Trophoblast cell (in vitro differentiated cells and primary cell): ENCODE results near the gene TAS1R1.

ENCODE experiments used
- DNase-seq, 2 donors: peaks; one replicate each; pipeline ENCODE4 v3.0.0-alpha.2; 2016
- H2AFZ ChIP-seq: 2 replicates; pipeline ENCODE4 v1.6.1; 2013; ENCODE audit warnings: low read length, moderate library complexity, mild to moderate bottlenecking; ENCODE audit not compliant: insufficient read depth, poor library complexity
- H2AK5ac ChIP-seq: 2 replicates; pipeline ENCODE4 v1.6.1; 2013; ENCODE audit warnings: mild to moderate bottlenecking, low read length
- H2BK120ac ChIP-seq: 2 replicates; pipeline ENCODE4 v1.6.1; 2013; ENCODE audit warnings: low read length, mild to moderate bottlenecking, moderate library complexity; ENCODE audit not compliant: insufficient read depth, poor library complexity
- H2BK12ac ChIP-seq: 2 replicates; pipeline ENCODE4 v1.6.1; 2013; ENCODE audit warnings: mild to moderate bottlenecking, low read length, moderate library complexity
- H2BK5ac ChIP-seq: 2 replicates; pipeline ENCODE4 v1.6.1; 2013; ENCODE audit warnings: low read length, low read depth, moderate library complexity, mild to moderate bottlenecking; ENCODE audit not compliant: poor library complexity
- H3K14ac ChIP-seq: 2 replicates; pipeline ENCODE4 v1.6.1; 2013; ENCODE audit warnings: mild to moderate bottlenecking, low read length
- H3K18ac ChIP-seq: 2 replicates; pipeline ENCODE4 v1.6.1; 2013; ENCODE audit warnings: mild to moderate bottlenecking, low read length
- H3K23ac ChIP-seq: 2 replicates; pipeline ENCODE4 v1.6.1; 2013; ENCODE audit warnings: low read length
- H3K27ac ChIP-seq: 2 replicates; pipeline ENCODE4 v1.5.1; 2013; ENCODE audit warnings: low read depth, mild to moderate bottlenecking, inconsistent platforms, low read length, moderate library complexity
- H3K27me3 ChIP-seq: 2 replicates; pipeline ENCODE4 v1.6.1; 2013; ENCODE audit warnings: inconsistent platforms, mild to moderate bottlenecking, low read length, moderate library complexity; ENCODE audit not compliant: insufficient read depth
- H3K36me3 ChIP-seq, 2 experiments: 1 replicate in 1 of 2; 2 replicates in 1 of 2; pipeline ENCODE4 v1.6.1; 2013; ENCODE audit warnings: low read length in 2 of 2, mild to moderate bottlenecking in 2 of 2, moderate library complexity in 1 of 2; ENCODE audit not compliant: insufficient read depth in 2 of 2, control insufficient read depth in 1 of 2
- H3K4ac ChIP-seq: 2 replicates; pipeline ENCODE4 v1.6.1; 2013; ENCODE audit warnings: low read depth, mild to moderate bottlenecking, low read length, moderate library complexity
- H3K4me1 ChIP-seq, 2 experiments: 1 replicate in 1 of 2; 2 replicates in 1 of 2; pipeline ENCODE4 v1.6.1; 2013; ENCODE audit warnings: low read length in 2 of 2, mild to moderate bottlenecking in 2 of 2, moderate library complexity in 1 of 2; ENCODE audit not compliant: insufficient read depth in 2 of 2, control insufficient read depth in 1 of 2
- H3K4me2 ChIP-seq: 2 replicates; pipeline ENCODE4 v1.6.1; 2013; ENCODE audit warnings: inconsistent platforms, mild to moderate bottlenecking, low read length, moderate library complexity
- H3K4me3 ChIP-seq: 2 replicates; pipeline ENCODE4 v1.5.1; 2013; ENCODE audit warnings: mild to moderate bottlenecking, low read depth, low read length, inconsistent platforms
- H3K79me1 ChIP-seq: one replicate; pipeline ENCODE4 v1.6.1; 2013; ENCODE audit warnings: low read length
- H3K79me2 ChIP-seq: 2 replicates; pipeline ENCODE4 v1.6.1; 2013; ENCODE audit warnings: low read length, mild to moderate bottlenecking; ENCODE audit not compliant: control insufficient read depth, insufficient read depth, poor library complexity
- H3K9ac ChIP-seq: 2 replicates; pipeline ENCODE4 v1.6.1; 2013; ENCODE audit warnings: mild to moderate bottlenecking, low read length
- H3K9me3 ChIP-seq: 2 replicates; pipeline ENCODE4 v1.6.1; 2013; ENCODE audit warnings: low read depth, mild to moderate bottlenecking, control low read depth, inconsistent platforms, low read length; ENCODE audit not compliant: insufficient read depth
- H4K12ac ChIP-seq: 2 replicates; pipeline ENCODE4 v1.6.1; 2013; ENCODE audit warnings: low read depth, mild to moderate bottlenecking, low read length, moderate library complexity
- H4K8ac ChIP-seq: 2 replicates; pipeline ENCODE4 v1.6.1; 2013; ENCODE audit warnings: low read depth, mild to moderate bottlenecking, low read length, moderate library complexity
- H4K91ac ChIP-seq: one replicate; pipeline ENCODE4 v1.6.1; 2013; ENCODE audit warnings: low read depth, mild to moderate bottlenecking, low read length, moderate library complexity
- WGBS: extraction: QIAGEN DNeasy Blood & Tissue Kit; methylation state at CpG from one replicate; pipeline ENCODE4 v1.1.7; 2013; ENCODE audit warnings: missing lambda C conversion rate; ENCODE audit not compliant: insufficient read length, insufficient coverage; ENCODE audit errors: extremely low coverage; 5-methylcytosine and 5-hydroxymethylcytosine counted together

The TAS1R1 gene

DNA sequence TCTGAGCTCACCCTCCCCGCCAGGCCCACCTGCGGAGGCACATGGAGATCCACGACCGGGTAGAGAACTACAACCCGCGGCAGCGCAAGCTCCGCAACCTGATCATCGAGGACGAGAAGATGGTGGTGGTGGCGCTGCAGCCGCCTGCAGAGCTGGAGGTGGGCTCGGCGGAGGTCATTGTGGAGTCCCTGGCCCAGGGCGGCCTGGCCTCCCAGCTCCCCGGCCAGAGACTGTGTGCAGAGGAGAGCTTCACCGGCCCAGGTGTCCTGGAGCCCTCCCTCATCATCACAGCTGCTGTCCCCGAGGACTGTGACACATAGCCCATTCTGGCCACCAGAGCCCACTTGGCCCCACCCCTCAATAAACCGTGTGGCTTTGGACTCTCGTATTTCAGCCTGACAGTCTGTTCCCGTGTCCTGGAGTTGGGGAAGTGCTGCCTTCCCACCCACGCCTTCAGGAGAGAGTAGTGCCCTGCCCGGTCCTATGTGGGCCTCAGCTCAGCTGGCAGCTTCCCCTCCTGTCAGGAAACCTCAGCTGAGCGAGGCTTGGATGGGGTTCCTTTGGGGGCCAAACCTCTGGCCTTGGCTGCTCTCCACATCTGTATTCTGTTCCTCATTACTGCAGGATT lies 33.9 kb downstream of the TAS1R1 start:
- Histone ChIP-seq H4K8ac (no peak overlapping the region), H3K23ac (no peak overlapping the region), H2AK5ac (no peak overlapping the region), H3K4me3 (no peak overlapping the region), H3K27ac (no peak overlapping the region), H3K18ac (no peak overlapping the region), H2BK120ac (no peak overlapping the region), H3K79me1 (no peaks in the 10 kb centered on the region), H3K4ac (no peak overlapping the region), H3K4me1 (no peaks in the 10 kb centered on the region), H2AFZ (no peak overlapping the region), H2BK5ac (no peak overlapping the region), H3K9me3 (no peaks in the 10 kb centered on the region), H3K9ac (no peak overlapping the region), H3K14ac (no peak overlapping the region), H2BK12ac (no peak overlapping the region), H4K91ac (no peak overlapping the region), H3K27me3 (no peaks in the 10 kb centered on the region), H4K12ac (no peak overlapping the region), H3K79me2 (no peaks in the 10 kb centered on the region), H3K36me3 (peaks cover 64 to 67% of the 10 kb centered on the region in 2 experiments), H3K4me2 (no peak overlapping the region)
- no peak for DNase-seq
- no CpG with 5 or more reads among the region's 24 CpGs for WGBS

- Histone ChIP-seq H3K79me2 (no peaks in the 10 kb centered on the region), H4K91ac (no peak overlapping the region), H3K9ac (no peak overlapping the region), H4K12ac (no peak overlapping the region), H3K36me3 (peaks cover 72 to 73% of the 10 kb centered on the region in 2 experiments), H3K27me3 (no peaks in the 10 kb centered on the region), H3K14ac (no peak overlapping the region), H3K4me1 (no peaks in the 10 kb centered on the region), H3K27ac (no peak overlapping the region), H2BK12ac (no peak overlapping the region), H3K9me3 (no peaks in the 10 kb centered on the region), H2AFZ (no peak overlapping the region), H2BK5ac (no peak overlapping the region), H2BK120ac (no peak overlapping the region), H3K79me1 (no peaks in the 10 kb centered on the region), H4K8ac (no peak overlapping the region), H3K4ac (no peak overlapping the region), H3K4me2 (no peak overlapping the region), H3K4me3 (no peak overlapping the region), H3K18ac (no peak overlapping the region), H3K23ac (no peak overlapping the region), H2AK5ac (no peak overlapping the region)
- no peak for DNase-seq
- no CpG with 5 or more reads among the region's 7 CpGs for WGBS
These were observed 34.9 kb downstream of the TAS1R1 start for GRCh38 chr1:6590046-6590445.

DNA sequence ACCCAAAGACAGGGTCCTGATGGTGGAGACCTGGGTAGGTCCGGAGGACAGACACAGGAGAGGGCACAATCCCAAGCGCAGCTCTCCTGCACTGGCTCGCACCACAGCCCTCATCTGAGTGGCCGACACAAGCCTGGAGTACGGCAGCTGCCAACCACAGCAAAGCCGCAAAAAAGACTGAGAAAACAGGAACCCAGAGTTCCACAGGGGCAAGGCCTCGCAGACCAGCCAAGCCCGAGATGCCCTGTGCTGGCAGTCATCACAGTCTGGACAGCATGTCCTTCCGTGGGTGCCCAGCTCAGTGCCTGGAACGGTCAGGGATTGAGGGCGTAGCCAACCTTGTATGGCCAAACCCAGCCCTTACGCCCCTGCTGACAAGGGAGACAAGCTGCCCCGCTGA lies 36.1 kb downstream of the TAS1R1 start:
- no peaks in the 10 kb centered on the region for H3K79me2 ChIP-seq
- H3K18ac ChIP-seq, result no peak overlapping the region
- H4K8ac ChIP-seq, result no peak overlapping the region
- no peaks in the 10 kb centered on the region for H3K9me3 ChIP-seq
- H3K4me2 ChIP-seq, result no peak overlapping the region
- H3K4me3 ChIP-seq, result no peak overlapping the region
- no CpG with 5 or more reads among the region's 13 CpGs for WGBS
- no peak overlapping the region for H4K12ac ChIP-seq
- H3K27me3 ChIP-seq, result no peaks in the 10 kb centered on the region
- DNase-seq, result no peak
- H3K4me1 ChIP-seq, result no peaks in the 10 kb centered on the region
- no peak overlapping the region for H3K9ac ChIP-seq
- no peak overlapping the region for H2AK5ac ChIP-seq
- H2BK120ac ChIP-seq, result no peak overlapping the region
- H2AFZ ChIP-seq, result no peak overlapping the region
- H3K27ac ChIP-seq, result no peak overlapping the region
- H2BK5ac ChIP-seq, result no peak overlapping the region
- H3K4ac ChIP-seq, result no peak overlapping the region
- H4K91ac ChIP-seq, result no peak overlapping the region
- no peak overlapping the region for H3K14ac ChIP-seq
- H2BK12ac ChIP-seq, result no peak overlapping the region
- H3K36me3 ChIP-seq, result peaks cover 84% of the 10 kb centered on the region in 2 experiments
- H3K23ac ChIP-seq, result no peak overlapping the region
- no peaks in the 10 kb centered on the region for H3K79me1 ChIP-seq

DNA sequence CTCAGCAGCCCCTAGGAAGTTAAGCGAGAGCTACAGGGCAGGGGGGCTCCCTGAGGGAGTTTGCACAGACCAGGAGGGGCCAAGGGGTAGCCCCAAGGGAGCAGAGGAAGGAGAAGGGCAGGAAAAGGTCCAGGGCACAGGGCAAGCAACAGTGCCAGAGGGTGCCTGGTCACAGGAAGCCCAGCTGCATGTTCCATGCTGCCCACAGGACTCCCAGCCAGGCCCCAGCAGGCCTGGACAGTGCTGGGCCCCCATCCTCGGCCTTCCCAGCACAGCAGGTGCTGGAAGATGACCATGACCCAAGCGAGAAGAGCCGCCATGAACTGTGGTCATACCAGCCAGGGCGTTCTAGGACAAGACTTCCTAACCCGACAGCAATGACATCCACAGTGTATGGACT lies 36.5 kb downstream of the TAS1R1 start:
- H2BK5ac ChIP-seq, result no peak overlapping the region
- no peak overlapping the region for H3K14ac ChIP-seq
- no peak overlapping the region for H3K23ac ChIP-seq
- no peak overlapping the region for H3K18ac ChIP-seq
- no peak overlapping the region for H3K4me3 ChIP-seq
- H2BK120ac ChIP-seq, result no peak overlapping the region
- H3K79me2 ChIP-seq, result no peaks in the 10 kb centered on the region
- H2AFZ ChIP-seq, result no peak overlapping the region
- H3K27me3 ChIP-seq, result no peaks in the 10 kb centered on the region
- H3K79me1 ChIP-seq, result no peaks in the 10 kb centered on the region
- H3K36me3 ChIP-seq, result peaks cover 85 to 88% of the 10 kb centered on the region in 2 experiments
- H4K91ac ChIP-seq, result no peak overlapping the region
- H3K4me1 ChIP-seq, result no peaks in the 10 kb centered on the region
- no peak overlapping the region for H3K9ac ChIP-seq
- H3K4me2 ChIP-seq, result no peak overlapping the region
- H3K9me3 ChIP-seq, result no peaks in the 10 kb centered on the region
- no peak overlapping the region for H2AK5ac ChIP-seq
- WGBS, result no CpG with 5 or more reads among the region's 6 CpGs
- H3K4ac ChIP-seq, result no peak overlapping the region
- no peak overlapping the region for H4K12ac ChIP-seq
- H4K8ac ChIP-seq, result no peak overlapping the region
- H3K27ac ChIP-seq, result no peak overlapping the region
- H2BK12ac ChIP-seq, result no peak overlapping the region
- no peak for DNase-seq
